ENCODE measurements around the gene OR52E2. TPM values are rescaled to one million over a fixed set of nuclear protein-coding genes. Genes with fewer than 3 reads are reported as not detected.
"Not testable (repeated sequence)": the region's sequence is repeated elsewhere in the genome, so short reads cannot be mapped to it uniquely, and the experiment has no call there.

Gene OR52E2
- total RNA-seq (2014; rRNA removed; shearing (Covaris generic)), result not detected in 2 replicates

DNA sequence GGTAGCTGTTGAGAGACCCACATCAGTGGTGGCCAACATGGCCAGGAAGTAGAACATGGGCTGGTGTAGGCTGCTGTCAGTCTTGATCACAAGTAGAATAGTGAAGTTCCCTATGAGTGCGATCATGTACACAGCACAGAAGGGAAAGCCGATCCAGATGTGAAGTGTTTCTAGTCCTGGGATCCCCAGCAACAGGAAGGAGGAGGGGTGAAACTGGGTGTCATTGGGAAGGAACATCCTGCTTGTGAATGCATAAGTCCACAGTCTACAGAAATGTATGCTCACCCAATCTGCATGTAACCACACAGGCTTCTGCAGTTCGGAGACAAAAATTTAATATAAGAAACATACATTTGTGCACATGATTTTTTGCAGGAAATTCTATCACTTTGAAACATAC is at the start of gene OR52E2:
Gene OR52E2, minus strand, starts transcription at position 237 of the 400 bp plus-strand sequence. Its CDS starts 0 bp downstream, at position 237.
- DNase-seq, result no peak
- Histone ChIP-seq H3K4me3 (ENCODE audit: insufficient read depth, low read depth, low read length) (no peak within 1 kb of the TSS), H3K27me3 (ENCODE audit: control insufficient read depth, insufficient read depth, low read length) (no peaks in the 10 kb centered on the region; the same call in 1 of the 2 replicates), H3K36me3 (replicated peaks; ENCODE audit: control insufficient read depth, insufficient read depth, low read length) (no peaks in the 10 kb centered on the region)

DNA sequence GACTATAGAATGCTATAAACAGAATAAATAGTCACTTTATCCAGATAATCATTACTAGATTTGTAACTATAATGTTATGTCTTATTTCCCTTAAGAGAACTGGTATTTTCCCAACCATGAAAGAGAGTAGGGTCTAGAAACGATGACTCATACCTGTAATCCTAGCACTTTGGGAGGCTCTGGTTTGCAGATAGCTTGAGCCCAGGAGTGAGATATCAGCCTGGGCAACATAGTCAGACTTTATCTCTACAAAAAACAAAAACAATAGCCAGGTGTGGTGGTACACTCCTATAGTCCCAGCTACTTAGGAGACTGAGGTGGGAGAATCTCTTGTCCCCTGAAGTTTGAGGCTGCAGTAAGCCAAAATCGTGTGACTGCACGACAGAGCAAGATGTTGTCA is 47.9 kb upstream of the OR52E2 start:
- Histone ChIP-seq H3K36me3 (replicated peaks; ENCODE audit: control insufficient read depth, insufficient read depth, low read length) (no peaks in the 10 kb centered on the region), H3K4me3 (ENCODE audit: insufficient read depth, low read depth, low read length) (no peak overlapping the region), H3K27me3 (ENCODE audit: control insufficient read depth, insufficient read depth, low read length) (no peaks in the 10 kb centered on the region)
- DNase-seq, result no peak

DNA sequence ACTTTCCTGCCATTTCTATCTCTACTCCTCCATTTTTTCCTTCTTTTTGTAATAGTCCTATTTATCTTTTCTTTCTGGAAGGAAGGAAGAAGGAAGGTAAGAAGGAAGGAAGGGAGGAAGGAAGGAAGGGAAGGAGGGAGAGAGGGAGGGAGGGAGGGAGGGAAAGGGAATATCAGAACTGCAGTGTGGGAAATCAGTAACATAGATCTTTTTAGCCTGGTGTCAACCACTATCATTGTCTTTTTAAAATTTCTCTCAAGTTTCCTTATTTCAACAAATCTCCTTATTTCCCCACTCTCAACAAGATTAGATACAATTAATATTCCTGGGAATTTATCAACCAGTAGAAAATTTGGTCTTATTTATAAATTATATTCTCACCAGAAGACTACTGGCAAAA is 43.6 kb upstream of the OR52E2 start:
- no peak for DNase-seq

DNA sequence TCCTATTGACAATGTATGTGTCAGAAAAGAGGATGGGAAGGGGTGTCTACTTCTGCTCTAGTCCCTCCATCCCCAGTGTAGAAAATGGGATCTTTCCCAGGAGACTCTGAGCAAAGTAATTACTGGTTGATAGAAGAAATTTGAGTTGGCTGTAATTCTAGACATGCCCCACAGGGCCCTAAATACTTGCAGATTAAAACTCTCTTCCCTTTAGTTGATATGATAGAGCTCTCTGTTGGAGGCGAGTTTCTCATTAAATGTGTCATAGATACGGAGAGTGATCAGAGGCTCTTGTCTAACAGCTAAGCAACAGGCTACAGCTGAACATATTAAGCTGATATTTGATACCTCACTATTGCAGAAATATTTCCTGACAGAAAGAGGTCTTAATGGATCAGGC is 42.8 kb upstream of the OR52E2 start:
- H3K27me3 ChIP-seq (ENCODE audit: control insufficient read depth, insufficient read depth, low read length), result no peaks in the 10 kb centered on the region
- no peak for DNase-seq
- no peak overlapping the region for H3K4me3 ChIP-seq (ENCODE audit: insufficient read depth, low read depth, low read length)
- no peaks in the 10 kb centered on the region for H3K36me3 ChIP-seq (replicated peaks; ENCODE audit: control insufficient read depth, insufficient read depth, low read length)

More for the DNA sequence above, 43.6 kb upstream of the OR52E2 start:
- H3K27me3 ChIP-seq (ENCODE audit: control insufficient read depth, insufficient read depth, low read length), result no peaks in the 10 kb centered on the region
- no peak overlapping the region for H3K4me3 ChIP-seq (ENCODE audit: insufficient read depth, low read depth, low read length)
- no peaks in the 10 kb centered on the region for H3K36me3 ChIP-seq (replicated peaks; ENCODE audit: control insufficient read depth, insufficient read depth, low read length)

DNA sequence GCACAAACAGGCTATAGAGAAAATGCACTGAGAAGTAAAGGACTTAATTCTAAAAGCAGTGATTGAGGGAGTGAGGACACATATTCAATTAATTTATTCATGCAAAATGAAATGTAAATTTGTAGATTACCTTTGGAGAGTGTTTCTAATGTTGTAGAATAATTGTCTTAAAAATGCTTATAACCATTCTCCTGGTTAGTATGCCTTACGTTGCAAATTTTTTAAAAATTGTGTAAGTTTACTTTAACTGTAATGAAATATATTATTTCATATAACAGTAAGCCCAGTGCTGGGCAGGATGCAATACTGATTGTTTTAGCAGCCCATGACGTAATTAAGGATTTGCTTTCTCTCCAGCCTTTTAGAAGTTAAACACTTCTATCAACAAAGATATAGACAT is 36.6 kb upstream of the OR52E2 start:
- Histone ChIP-seq H3K4me3 (ENCODE audit: insufficient read depth, low read depth, low read length) (no peak overlapping the region), H3K36me3 (replicated peaks; ENCODE audit: control insufficient read depth, insufficient read depth, low read length) (no peaks in the 10 kb centered on the region), H3K27me3 (ENCODE audit: control insufficient read depth, insufficient read depth, low read length) (no peaks in the 10 kb centered on the region)
- no peak for DNase-seq

DNA sequence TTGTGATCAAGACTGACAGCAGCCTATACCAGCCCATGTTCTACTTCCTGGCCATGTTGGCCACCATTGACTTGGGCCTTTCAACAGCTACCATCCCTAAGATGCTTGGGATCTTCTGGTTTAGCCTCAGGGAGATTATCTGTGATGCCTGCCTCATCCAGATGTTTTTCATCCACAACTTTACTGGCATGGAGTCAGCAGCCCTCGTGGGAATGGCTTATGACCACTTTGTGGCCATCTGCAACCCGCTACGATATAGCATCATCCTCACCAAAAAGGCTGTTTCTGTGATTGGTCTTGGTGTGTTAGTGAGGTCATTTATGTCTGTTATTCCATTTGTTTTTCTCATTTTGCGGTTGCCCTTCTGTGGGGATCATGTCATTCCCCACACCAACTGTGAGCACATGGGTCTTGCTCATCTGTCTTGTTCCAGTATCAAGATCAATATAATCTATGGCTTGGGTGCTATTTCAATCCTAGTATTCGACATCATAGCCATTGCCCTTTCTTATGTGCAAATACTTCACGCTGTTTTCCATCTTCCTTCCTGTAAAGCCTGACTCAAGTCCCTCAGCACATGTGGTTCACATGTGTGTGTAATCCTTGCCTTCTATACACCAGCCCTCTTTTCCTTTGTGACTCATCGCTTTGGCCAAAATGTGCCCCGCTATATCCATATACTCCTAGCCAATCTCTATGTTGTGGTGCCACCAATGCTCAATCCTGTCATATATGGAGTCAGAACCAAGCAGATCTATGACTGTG is 33.6 kb upstream of the OR52E2 start:
- DNase-seq, result no peak
- H3K4me3 ChIP-seq (ENCODE audit: insufficient read depth, low read depth, low read length), result no peak overlapping the region
- H3K36me3 ChIP-seq (replicated peaks; ENCODE audit: control insufficient read depth, insufficient read depth, low read length), result no peaks in the 10 kb centered on the region
- no peaks in the 10 kb centered on the region for H3K27me3 ChIP-seq (ENCODE audit: control insufficient read depth, insufficient read depth, low read length)

DNA sequence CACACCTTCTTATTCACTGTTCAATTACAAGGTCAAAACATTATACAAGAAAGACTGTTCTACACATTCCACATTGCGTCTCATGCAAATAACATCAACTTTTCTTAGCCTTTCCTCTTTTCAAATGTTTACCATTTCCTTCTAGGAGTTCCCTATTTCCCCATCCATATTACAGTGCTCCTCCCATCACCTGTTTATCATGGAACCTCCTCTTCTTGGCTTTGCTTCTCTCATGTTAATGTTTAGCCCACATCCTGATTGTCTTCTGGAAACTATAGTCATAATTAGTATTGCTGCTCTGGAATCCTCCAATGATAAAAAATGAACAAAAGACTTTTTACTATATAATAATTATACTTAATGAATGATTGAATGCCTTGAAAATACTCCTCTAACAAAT is 31.2 kb upstream of the OR52E2 start:
- H3K36me3 ChIP-seq (replicated peaks; ENCODE audit: control insufficient read depth, insufficient read depth, low read length), result no peaks in the 10 kb centered on the region
- H3K27me3 ChIP-seq (ENCODE audit: control insufficient read depth, insufficient read depth, low read length), result no peaks in the 10 kb centered on the region
- DNase-seq, result no peak
- H3K4me3 ChIP-seq (ENCODE audit: insufficient read depth, low read depth, low read length), result no peak overlapping the region

DNA sequence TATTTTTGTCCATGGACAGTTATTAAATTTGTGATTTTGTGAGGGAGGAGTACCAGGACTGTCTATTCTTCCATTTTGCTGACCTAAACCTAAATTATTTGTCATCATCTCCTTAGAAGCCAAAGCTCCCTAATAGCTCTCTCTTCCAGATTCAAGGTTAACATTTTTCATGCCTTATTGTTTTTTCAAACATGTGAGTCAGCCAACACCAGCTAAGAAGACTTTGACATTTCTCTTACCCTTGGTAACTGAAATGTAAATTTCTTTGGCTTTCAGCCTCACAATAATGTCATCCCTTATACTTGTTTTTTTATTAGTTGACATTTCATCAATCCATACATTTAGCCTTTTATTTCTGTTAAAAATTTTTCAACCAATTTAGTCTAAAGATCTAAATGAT is 29.1 kb upstream of the OR52E2 start:
- DNase-seq, result no peak
- H3K4me3 ChIP-seq (ENCODE audit: insufficient read depth, low read depth, low read length), result no peak overlapping the region
- no peaks in the 10 kb centered on the region for H3K27me3 ChIP-seq (ENCODE audit: control insufficient read depth, insufficient read depth, low read length)
- no peaks in the 10 kb centered on the region for H3K36me3 ChIP-seq (replicated peaks; ENCODE audit: control insufficient read depth, insufficient read depth, low read length)

DNA sequence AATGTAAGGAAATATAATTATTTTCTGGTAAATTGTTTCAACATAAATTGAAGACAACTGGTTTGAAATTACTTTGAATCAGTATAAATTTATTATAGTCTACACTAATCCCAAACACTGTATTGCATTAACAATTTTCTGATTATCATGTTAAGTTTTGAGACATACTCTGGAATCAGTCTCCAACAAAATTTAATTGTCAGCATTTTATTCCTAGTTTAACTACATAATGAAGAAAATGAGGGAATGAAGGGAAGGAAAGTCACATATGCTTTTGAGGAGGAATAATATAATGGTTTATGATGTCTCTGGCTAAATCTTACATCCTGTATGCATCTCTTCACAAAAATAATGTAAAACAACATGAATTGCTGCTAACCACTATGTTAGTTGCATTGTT is 24.2 kb upstream of the OR52E2 start:
- Histone ChIP-seq H3K4me3 (ENCODE audit: insufficient read depth, low read depth, low read length) (no peak overlapping the region), H3K27me3 (ENCODE audit: control insufficient read depth, insufficient read depth, low read length) (no peaks in the 10 kb centered on the region), H3K36me3 (replicated peaks; ENCODE audit: control insufficient read depth, insufficient read depth, low read length) (no peaks in the 10 kb centered on the region)
- DNase-seq, result no peak

DNA sequence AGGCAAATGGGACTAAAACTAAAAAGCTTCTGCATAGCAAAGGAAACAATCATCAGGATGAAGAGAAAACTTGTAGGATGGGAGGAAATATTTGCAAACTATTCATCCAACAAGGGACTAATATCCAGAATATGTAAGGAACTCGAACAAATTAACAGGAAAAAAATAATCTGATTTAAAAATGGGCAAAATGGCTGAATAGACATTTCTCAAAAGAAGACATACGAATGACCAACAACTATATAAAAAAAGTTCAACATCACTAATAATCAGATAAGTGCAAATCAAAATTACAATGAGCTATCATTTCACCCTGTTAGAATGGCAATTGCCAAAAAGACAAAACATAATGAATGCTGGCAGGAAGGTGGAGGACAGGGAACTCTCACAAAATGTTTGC is 22.0 kb upstream of the OR52E2 start:
- DNase-seq, result no peak
- no peak overlapping the region for H3K4me3 ChIP-seq (ENCODE audit: insufficient read depth, low read depth, low read length)
- H3K36me3 ChIP-seq (replicated peaks; ENCODE audit: control insufficient read depth, insufficient read depth, low read length), result no peaks in the 10 kb centered on the region
- H3K27me3 ChIP-seq (ENCODE audit: control insufficient read depth, insufficient read depth, low read length), result no peaks in the 10 kb centered on the region

DNA sequence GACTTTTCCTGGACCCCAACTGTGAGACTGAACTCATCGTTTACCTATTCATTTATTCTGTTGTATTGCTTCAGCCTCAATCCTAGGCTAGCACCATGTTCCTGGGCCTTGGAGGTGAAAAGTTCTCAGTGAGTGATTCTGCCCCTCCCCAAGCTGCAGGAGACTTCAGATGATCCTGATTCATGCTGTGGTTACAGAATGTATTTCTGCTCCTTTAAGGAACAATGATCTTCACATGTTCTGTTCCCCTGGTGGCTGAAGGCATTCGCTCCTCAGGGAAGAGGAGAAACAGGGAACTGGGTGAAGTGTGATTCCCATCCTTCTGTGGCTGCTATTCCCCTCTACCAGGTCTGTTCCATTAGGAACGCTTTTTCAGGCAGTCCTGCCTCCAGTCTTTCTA is 12.4 kb upstream of the OR52E2 start:
- H3K27me3 ChIP-seq (ENCODE audit: control insufficient read depth, insufficient read depth, low read length), result no peaks in the 10 kb centered on the region
- no peaks in the 10 kb centered on the region for H3K36me3 ChIP-seq (replicated peaks; ENCODE audit: control insufficient read depth, insufficient read depth, low read length)
- no peak for DNase-seq
- H3K4me3 ChIP-seq (ENCODE audit: insufficient read depth, low read depth, low read length), result no peak overlapping the region

DNA sequence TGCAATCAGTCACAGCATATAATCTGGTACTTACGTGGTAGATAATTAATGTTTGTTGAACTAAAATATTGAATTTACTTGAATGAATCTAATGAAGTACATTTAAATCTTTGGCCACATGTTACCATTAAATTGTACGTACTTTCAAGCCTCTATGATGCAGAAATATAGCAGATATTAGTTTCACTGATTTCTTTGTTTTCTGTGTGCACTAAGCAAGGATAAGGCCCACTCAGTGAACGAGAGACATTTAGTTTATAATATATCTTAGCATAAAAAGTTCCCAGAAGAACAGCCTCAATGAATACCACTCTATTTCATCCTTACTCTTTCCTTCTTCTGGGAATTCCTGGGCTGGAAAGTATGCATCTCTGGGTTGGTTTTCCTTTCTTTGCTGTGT is 9.8 kb upstream of the OR52E2 start, which contains the start of gene OR52E1:
Gene OR52E1, plus strand, starts transcription at position 301 of the 400 bp plus-strand sequence.
- Histone ChIP-seq H3K27me3 (ENCODE audit: control insufficient read depth, insufficient read depth, low read length) (no peaks in the 10 kb centered on the region), H3K36me3 (replicated peaks; ENCODE audit: control insufficient read depth, insufficient read depth, low read length) (no peaks in the 10 kb centered on the region), H3K4me3 (ENCODE audit: insufficient read depth, low read depth, low read length) (no peak within 1 kb of the TSS)
- no peak for DNase-seq

DNA sequence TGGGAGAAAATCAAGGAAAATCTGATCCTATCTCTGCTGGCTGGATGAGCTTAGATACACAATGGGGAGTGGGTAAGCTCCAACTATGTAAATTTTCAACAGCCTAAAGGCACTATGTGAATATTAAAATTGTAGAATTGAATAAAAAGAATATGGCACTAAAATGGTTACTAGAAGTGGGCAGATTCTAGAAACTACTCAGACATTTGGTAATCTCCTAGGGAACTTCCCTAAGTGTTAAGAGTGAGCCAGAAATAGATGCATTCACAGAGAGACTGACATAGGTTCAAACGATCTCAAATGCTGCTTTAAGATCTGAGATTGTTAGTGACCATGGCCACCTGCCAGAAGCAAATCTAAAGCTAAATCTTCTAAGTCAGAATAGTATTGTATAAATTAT is 5.6 kb upstream of the OR52E2 start:
- H3K4me3 ChIP-seq (ENCODE audit: insufficient read depth, low read depth, low read length), result no peak overlapping the region
- no peaks in the 10 kb centered on the region for H3K36me3 ChIP-seq (replicated peaks; ENCODE audit: control insufficient read depth, insufficient read depth, low read length)
- no peaks in the 10 kb centered on the region for H3K27me3 ChIP-seq (ENCODE audit: control insufficient read depth, insufficient read depth, low read length)
- DNase-seq, result no peak

DNA sequence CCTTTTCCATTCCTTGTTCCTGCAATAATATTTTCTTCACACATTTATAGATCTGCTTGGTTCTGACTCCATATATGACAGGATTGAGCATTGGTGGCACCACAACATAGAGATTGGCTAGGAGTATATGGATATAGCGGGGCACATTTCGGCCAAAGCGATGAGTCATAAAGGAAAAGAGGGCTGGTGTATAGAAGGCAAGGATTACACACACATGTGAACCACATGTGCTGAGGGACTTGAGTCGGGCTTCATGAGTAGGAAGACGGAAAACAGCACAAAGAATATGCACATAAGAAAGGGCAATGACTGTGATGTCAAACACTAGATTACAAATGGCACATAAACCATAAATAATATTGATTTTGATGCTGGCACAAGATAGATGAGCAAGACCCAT is 748 bp downstream of the OR52E2 start:
- not testable (repeated sequence) for H3K4me3 ChIP-seq (ENCODE audit: insufficient read depth, low read depth, low read length); H3K36me3 ChIP-seq (replicated peaks; ENCODE audit: control insufficient read depth, insufficient read depth, low read length); H3K27me3 ChIP-seq (ENCODE audit: control insufficient read depth, insufficient read depth, low read length); DNase-seq

DNA sequence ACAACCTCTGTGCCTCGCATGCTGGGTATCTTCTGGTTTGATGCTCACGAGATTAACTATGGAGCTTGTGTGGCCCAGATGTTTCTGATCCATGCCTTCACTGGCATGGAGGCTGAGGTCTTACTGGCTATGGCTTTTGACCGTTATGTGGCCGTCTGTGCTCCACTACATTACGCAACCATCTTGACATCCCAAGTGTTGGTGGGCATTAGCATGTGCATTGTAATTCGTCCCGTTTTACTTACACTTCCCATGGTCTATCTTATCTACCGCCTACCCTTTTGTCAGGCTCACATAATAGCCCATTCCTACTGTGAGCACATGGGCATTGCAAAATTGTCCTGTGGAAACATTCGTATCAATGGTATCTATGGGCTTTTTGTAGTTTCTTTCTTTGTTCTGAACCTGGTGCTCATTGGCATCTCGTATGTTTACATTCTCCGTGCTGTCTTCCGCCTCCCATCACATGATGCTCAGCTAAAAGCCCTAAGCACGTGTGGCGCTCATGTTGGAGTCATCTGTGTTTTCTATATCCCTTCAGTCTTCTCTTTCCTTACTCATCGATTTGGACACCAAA is 12.6 kb downstream of the OR52E2 start:
- H3K36me3 ChIP-seq (replicated peaks; ENCODE audit: control insufficient read depth, insufficient read depth, low read length), result no peaks in the 10 kb centered on the region
- no peaks in the 10 kb centered on the region for H3K27me3 ChIP-seq (ENCODE audit: control insufficient read depth, insufficient read depth, low read length)
- H3K4me3 ChIP-seq (ENCODE audit: insufficient read depth, low read depth, low read length), result no peak overlapping the region
- no peak for DNase-seq
